Measurements from ENCODE around the gene PLSCR5.

The PLSCR5 gene, protein sequence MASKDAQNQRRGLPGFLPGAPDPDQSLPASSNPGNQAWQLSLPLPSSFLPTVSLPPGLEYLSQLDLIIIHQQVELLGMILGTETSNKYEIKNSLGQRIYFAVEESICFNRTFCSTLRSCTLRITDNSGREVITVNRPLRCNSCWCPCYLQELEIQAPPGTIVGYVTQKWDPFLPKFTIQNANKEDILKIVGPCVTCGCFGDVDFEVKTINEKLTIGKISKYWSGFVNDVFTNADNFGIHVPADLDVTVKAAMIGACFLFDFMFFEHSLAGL

DNA sequence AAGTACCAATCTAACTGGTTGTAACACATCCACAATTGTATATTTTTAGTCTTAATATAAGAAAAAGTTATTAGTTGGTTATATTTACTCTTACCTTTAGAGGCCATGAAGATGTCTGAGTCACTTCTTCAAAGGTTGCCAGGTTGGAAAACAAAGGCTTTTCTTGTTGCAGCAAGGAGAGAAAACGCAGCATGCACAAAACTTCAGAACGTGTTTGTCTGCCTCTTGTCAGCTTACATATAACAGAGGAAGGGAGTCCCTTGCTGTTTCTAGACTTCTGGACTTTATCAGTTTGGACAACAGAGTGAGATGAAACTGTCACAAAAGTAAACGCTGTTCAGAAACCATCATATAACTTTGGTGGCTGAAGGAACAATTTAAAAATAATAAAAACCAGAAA, at the start of gene PLSCR5:
Gene PLSCR5 (minus strand): TSS at position 241 of the 400 bp plus-strand sequence. CDS start 134 bp downstream, at position 107.
- DNase-seq (ENCODE audit: low read depth in 4 of 4, low spot score in 1 of 4) = no peak

- no peak for DNase-seq (ENCODE audit: low read depth in 4 of 4, low spot score in 1 of 4)
Observed at GRCh38 chr3:146653978-146654377, 48.8 kb upstream of the PLSCR5 start.

GRCh38 chr3:146650691-146651442, 45.7 kb upstream of the PLSCR5 start:
- no peak for DNase-seq (ENCODE audit: low read depth in 4 of 4, low spot score in 1 of 4)

- no peak for DNase-seq (ENCODE audit: low read depth in 4 of 4, low spot score in 1 of 4)
Observed at GRCh38 chr3:146646261-146646660, 41.1 kb upstream of the PLSCR5 start.

GRCh38 chr3:146640955-146641867, 36.1 kb upstream of the PLSCR5 start:
- DNase-seq (ENCODE audit: low read depth in 4 of 4, low spot score in 1 of 4) = no peak

GRCh38 chr3:146640361-146640760, 35.2 kb upstream of the PLSCR5 start:
- DNase-seq (ENCODE audit: low read depth in 4 of 4, low spot score in 1 of 4) = no peak

GRCh38 chr3:146638718-146639117, 33.6 kb upstream of the PLSCR5 start:
- no peak for DNase-seq (ENCODE audit: low read depth in 4 of 4, low spot score in 1 of 4)

DNA sequence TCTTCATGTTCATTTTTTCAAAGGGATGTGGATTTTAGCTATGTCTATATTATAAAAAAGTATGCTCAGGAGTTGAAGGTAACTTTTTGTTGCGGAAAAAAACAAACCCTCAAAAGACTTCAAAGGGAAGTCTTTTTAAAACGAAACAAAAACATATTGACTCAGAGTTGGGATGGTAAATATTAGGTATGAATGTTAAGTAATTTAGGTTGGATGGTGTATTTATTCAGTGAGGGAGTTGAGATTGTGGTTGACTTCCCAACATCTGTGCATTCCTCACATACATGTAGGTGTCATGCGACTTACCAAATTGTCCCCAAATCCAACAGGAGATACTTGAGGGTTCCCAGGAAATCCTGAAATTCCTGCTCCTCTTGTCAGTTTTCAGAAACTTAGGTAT, 32.7 kb upstream of the PLSCR5 start:
- DNase-seq (ENCODE audit: low read depth in 4 of 4, low spot score in 1 of 4) = no peak

DNA sequence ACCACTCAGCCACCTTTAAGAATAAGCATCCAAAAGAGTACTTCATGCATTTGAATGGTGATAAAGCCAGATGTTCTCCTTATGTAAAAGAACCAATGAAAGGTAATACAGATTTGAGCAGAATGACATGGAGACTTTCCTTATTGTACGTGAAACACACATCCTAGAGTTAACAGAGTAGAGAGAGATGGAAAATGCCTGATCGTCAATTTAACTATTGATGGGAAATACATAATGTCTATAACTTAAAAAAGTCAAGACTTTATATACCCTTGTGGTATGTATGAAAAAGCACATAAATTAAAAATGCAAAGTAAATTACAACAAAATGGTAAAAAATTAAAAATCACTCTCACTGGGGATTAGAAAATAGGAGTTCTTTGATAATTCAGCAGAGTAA, 31.7 kb upstream of the PLSCR5 start:
- DNase-seq (ENCODE audit: low read depth in 4 of 4, low spot score in 1 of 4) = no peak

- DNase-seq (ENCODE audit: low read depth in 4 of 4, low spot score in 1 of 4) = no peak
Observed at GRCh38 chr3:146634346-146634745, 29.2 kb upstream of the PLSCR5 start.

GRCh38 chr3:146628671-146629070, 23.5 kb upstream of the PLSCR5 start:
- DNase-seq (ENCODE audit: low read depth in 4 of 4, low spot score in 1 of 4) = no peak

- no peak for DNase-seq (ENCODE audit: low read depth in 4 of 4, low spot score in 1 of 4)
Observed at GRCh38 chr3:146626403-146627122, 21.4 kb upstream of the PLSCR5 start.

DNA sequence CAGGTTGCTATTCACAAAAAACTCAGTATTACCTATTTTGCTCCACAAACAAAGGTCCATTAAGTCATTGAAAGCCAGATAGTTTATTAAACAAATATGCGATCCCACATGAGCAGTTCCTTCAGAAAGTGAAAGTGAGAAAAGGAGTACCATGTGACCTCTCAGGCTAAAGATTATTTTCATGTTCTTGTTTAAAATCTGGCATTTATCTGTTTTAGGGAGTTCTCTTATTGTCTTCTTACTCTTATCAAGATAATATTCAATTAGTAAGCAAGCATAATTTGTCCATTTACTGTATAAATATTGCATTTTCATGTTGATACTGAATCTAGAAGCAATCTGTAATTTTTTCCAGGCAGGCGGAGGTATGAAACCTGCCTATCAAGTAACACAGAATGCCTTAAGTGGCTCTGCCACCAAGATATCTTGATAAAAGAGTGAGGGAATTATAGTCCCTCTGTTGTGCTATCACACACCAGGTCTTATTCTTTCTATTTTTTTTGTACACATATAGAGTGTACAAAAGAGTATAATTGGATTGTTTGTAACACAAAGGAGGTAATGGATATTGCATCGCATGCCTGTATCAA, 20.1 kb upstream of the PLSCR5 start:
- no peak for DNase-seq (ENCODE audit: low read depth in 4 of 4, low spot score in 1 of 4)

- DNase-seq (ENCODE audit: low read depth in 4 of 4, low spot score in 1 of 4) = no peak
Observed at GRCh38 chr3:146621723-146622122, 16.6 kb upstream of the PLSCR5 start.

DNA sequence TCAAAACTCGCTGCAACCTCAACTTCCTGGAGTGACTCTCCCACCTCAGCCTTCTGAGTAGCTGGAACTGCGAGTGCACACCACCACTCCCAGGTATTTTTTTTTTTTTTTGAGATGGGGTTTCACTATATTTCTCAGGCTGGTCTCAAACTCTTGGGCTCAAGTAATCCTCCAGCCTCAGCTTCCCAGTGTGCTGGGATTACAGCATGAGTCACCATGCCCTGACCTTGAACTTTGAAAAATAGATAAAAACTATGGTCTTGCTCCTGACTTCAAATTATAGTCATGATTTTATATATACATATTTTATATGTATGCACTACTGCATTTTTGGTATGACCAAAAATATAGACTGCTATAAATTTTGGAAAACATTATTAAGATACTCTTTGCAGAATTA, 6.9 kb upstream of the PLSCR5 start:
- DNase-seq (ENCODE audit: low read depth in 4 of 4, low spot score in 1 of 4) = no peak

DNA sequence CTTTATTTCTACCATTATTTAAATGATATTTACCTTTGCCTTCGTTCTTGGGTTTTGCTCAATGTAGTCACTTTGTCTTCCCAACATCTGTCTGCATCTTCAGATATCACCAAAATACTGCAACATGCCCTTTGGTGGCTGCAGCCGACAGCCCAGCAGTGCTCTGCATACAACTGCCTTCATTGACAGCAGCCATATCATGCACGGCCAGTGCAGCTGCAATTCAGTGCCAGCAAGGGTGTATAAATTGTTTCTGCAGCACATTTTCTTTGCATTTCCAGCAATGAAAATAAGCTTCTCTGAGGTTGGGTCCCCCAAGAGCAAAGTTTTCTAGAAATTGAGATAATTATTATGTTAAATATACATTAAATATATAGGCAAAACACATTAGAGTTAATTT, 6.0 kb upstream of the PLSCR5 start:
- no peak for DNase-seq (ENCODE audit: low read depth in 4 of 4, low spot score in 1 of 4)

GRCh38 chr3:146598535-146598934, 6.6 kb downstream of the PLSCR5 start:
- no peak for DNase-seq (ENCODE audit: low read depth in 4 of 4, low spot score in 1 of 4)

GRCh38 chr3:146594843-146595482, 10.2 kb downstream of the PLSCR5 start:
- no peak for DNase-seq (ENCODE audit: low read depth in 4 of 4, low spot score in 1 of 4)

GRCh38 chr3:146593776-146594175, 11.4 kb downstream of the PLSCR5 start:
- no peak for DNase-seq (ENCODE audit: low read depth in 4 of 4, low spot score in 1 of 4)

GRCh38 chr3:146590521-146590920, 14.6 kb downstream of the PLSCR5 start:
- DNase-seq (ENCODE audit: low read depth in 4 of 4, low spot score in 1 of 4) = no peak
